ENCODE measurements around the gene DCLRE1A.

DNA sequence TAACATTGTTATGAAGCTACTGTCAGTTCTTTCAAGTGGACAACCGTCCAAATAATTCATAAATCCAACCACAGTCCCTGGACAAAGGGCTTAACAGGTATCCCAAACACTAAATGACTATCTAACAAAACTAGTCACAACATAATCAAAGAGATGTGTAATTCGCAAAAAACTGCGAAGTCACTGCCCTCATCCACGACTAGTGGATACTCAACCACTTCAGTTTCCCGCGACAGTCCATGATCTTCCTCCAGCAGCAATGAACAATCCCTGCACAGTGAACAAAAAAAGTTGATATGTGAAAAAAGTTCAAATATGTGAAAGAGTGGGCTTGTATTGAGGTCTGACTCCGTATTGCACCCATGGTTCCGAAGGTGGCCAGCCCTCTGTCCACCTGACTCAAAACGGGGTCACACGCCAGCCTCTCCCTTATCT lies 287 bp downstream of the DCLRE1A start:
- TF ChIP-seq, protein P1, sequence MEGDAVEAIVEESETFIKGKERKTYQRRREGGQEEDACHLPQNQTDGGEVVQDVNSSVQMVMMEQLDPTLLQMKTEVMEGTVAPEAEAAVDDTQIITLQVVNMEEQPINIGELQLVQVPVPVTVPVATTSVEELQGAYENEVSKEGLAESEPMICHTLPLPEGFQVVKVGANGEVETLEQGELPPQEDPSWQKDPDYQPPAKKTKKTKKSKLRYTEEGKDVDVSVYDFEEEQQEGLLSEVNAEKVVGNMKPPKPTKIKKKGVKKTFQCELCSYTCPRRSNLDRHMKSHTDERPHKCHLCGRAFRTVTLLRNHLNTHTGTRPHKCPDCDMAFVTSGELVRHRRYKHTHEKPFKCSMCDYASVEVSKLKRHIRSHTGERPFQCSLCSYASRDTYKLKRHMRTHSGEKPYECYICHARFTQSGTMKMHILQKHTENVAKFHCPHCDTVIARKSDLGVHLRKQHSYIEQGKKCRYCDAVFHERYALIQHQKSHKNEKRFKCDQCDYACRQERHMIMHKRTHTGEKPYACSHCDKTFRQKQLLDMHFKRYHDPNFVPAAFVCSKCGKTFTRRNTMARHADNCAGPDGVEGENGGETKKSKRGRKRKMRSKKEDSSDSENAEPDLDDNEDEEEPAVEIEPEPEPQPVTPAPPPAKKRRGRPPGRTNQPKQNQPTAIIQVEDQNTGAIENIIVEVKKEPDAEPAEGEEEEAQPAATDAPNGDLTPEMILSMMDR (CRISPR knock-in tag; IDR thresholded peaks at IDR 0.05) = no peak
- TF ChIP-seq ZUFSP (CRISPR knock-in tag; IDR thresholded peaks at IDR 0.05; ENCODE audit: borderline replicate concordance) (no peak), SMC3 (IDR thresholded peaks at IDR 0.05; ENCODE audit: low read length) (no peak), CSRNP2 (CRISPR knock-in tag; conservative IDR thresholded peaks at IDR 0.05; ENCODE audit: low read depth) (no peak), ZNF530 (CRISPR knock-in tag; IDR thresholded peaks at IDR 0.05; ENCODE audit: low read depth) (no peak), ZSCAN30 (CRISPR knock-in tag; IDR thresholded peaks at IDR 0.05) (no peak), ZFP1 (CRISPR knock-in tag; IDR thresholded peaks at IDR 0.05) (no peak)
- TF ChIP-seq, protein P2, sequence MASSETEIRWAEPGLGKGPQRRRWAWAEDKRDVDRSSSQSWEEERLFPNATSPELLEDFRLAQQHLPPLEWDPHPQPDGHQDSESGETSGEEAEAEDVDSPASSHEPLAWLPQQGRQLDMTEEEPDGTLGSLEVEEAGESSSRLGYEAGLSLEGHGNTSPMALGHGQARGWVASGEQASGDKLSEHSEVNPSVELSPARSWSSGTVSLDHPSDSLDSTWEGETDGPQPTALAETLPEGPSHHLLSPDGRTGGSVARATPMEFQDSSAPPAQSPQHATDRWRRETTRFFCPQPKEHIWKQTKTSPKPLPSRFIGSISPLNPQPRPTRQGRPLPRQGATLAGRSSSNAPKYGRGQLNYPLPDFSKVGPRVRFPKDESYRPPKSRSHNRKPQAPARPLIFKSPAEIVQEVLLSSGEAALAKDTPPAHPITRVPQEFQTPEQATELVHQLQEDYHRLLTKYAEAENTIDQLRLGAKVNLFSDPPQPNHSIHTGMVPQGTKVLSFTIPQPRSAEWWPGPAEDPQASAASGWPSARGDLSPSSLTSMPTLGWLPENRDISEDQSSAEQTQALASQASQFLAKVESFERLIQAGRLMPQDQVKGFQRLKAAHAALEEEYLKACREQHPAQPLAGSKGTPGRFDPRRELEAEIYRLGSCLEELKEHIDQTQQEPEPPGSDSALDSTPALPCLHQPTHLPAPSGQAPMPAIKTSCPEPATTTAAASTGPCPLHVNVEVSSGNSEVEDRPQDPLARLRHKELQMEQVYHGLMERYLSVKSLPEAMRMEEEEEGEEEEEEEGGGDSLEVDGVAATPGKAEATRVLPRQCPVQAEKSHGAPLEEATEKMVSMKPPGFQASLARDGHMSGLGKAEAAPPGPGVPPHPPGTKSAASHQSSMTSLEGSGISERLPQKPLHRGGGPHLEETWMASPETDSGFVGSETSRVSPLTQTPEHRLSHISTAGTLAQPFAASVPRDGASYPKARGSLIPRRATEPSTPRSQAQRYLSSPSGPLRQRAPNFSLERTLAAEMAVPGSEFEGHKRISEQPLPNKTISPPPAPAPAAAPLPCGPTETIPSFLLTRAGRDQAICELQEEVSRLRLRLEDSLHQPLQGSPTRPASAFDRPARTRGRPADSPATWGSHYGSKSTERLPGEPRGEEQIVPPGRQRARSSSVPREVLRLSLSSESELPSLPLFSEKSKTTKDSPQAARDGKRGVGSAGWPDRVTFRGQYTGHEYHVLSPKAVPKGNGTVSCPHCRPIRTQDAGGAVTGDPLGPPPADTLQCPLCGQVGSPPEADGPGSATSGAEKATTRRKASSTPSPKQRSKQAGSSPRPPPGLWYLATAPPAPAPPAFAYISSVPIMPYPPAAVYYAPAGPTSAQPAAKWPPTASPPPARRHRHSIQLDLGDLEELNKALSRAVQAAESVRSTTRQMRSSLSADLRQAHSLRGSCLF (CRISPR knock-in tag; IDR thresholded peaks at IDR 0.05; ENCODE audit: borderline replicate concordance) = no peak
